Endothelial cell of umbilical vein (primary cell): ENCODE measurements around the gene SLC38A11. TPM values are rescaled to one million over a fixed set of nuclear protein-coding genes. Genes with fewer than 3 reads are reported as not detected.

ENCODE experiments used
- BruUV-seq: library from RNA; stranded (reverse); fragments of 400-500 nt; replicated peaks from 2 replicates; lab custom pipeline; 2021; lab: Mats Ljungman, UMichigan
- CTCF ChIA-PET: fragments of 300-600, 350-600 bp; sonication (Branson Sonifier 250); formaldehyde crosslinking; loops from one replicate; lab custom pipeline; 2021; ENCODE audit warnings: antibody characterized with exemption, inconsistent platforms; lab: Charles Lee
- POLR2A ChIA-PET: fragments of 300-600, 350-600 bp; sonication (Branson Sonifier 250); formaldehyde crosslinking; loops from one replicate; lab custom pipeline; 2021; ENCODE audit warnings: antibody characterized with exemption, inconsistent platforms; lab: Charles Lee
- DNase-seq: peaks from one replicate; pipeline ENCODE4 v3.0.0-alpha.2; 2011; ENCODE audit warnings: low read depth, low spot score
- FAIRE-seq: peaks from 2 replicates; lab custom pipeline; 2011; peaks lifted over from hg19 to GRCh38; lab: Jason Lieb, UNC
- H2AFZ ChIP-seq: 2 replicates; pipeline ENCODE4 v1.6.0; 2012; ENCODE audit warnings: low read depth, low read length, control low read depth, inconsistent platforms
- H3K27ac ChIP-seq: 2 replicates; pipeline ENCODE4 v1.5.1; 2011; ENCODE audit warnings: low read depth, mild to moderate bottlenecking, control low read depth, low read length, moderate library complexity; ENCODE audit not compliant: insufficient read depth
- H3K27me3 ChIP-seq, 2 experiments: 2 replicates each; pipeline versions ENCODE4 v1.6.0 to v1.6.1; 2011; ENCODE audit warnings: low read length in 2 of 2, mixed read lengths in 1 of 2; ENCODE audit not compliant: control insufficient read depth in 2 of 2, insufficient read depth in 2 of 2
- H3K36me3 ChIP-seq, 2 experiments: 2 replicates in 1 of 2; 3 replicates in 1 of 2; pipeline ENCODE4 v1.5.1; 2011; ENCODE audit warnings: low read length in 2 of 2, mild to moderate bottlenecking in 1 of 2, moderate library complexity in 1 of 2; ENCODE audit not compliant: control insufficient read depth in 2 of 2, insufficient read depth in 2 of 2; ENCODE audit errors: extremely low read depth in 1 of 2
- H3K4me1 ChIP-seq: 3 replicates; pipeline ENCODE4 v1.5.1; 2011; ENCODE audit warnings: mild to moderate bottlenecking, low read length; ENCODE audit not compliant: control insufficient read depth, insufficient read depth; ENCODE audit errors: extremely low read depth
- H3K4me2 ChIP-seq: 2 replicates; pipeline ENCODE4 v1.6.1; 2011; ENCODE audit warnings: low read length, control low read depth, mixed read lengths; ENCODE audit not compliant: insufficient read depth
- H3K4me3 ChIP-seq, 3 experiments: fragments of 200-600 bp in 1 of 3; sonication (generic), shearing (Covaris generic) in 1 of 3; replicated peaks in 1 of 3; 2 replicates each; pipeline ENCODE4 v1.5.1; 2011 to 2016; ENCODE audit warnings: control low read depth in 3 of 3, low read length in 3 of 3, mild to moderate bottlenecking in 2 of 3, inconsistent platforms in 1 of 3, low read depth in 1 of 3, moderate library complexity in 1 of 3; ENCODE audit not compliant: insufficient read depth in 1 of 3
- H3K79me2 ChIP-seq: 2 replicates; pipeline ENCODE4 v1.6.0; 2012; ENCODE audit warnings: low read length, inconsistent platforms; ENCODE audit not compliant: control insufficient read depth, insufficient read depth
- H3K9ac ChIP-seq: replicated peaks from 2 replicates; pipeline ENCODE3; 2011; ENCODE audit warnings: low read length, control low read depth; ENCODE audit not compliant: insufficient read depth; ENCODE audit errors: extremely low read depth
- H3K9me1 ChIP-seq: replicated peaks from 3 replicates; pipeline ENCODE4 v1.6.0; 2011; ENCODE audit warnings: mild to moderate bottlenecking, low read length; ENCODE audit not compliant: control insufficient read depth, insufficient read depth; ENCODE audit errors: extremely low read depth
- H3K9me3 ChIP-seq: replicated peaks from 2 replicates; pipeline ENCODE4 v1.5.1; 2012; ENCODE audit warnings: low read length, inconsistent platforms; ENCODE audit not compliant: control insufficient read depth, insufficient read depth
- H4K20me1 ChIP-seq: replicated peaks from 2 replicates; pipeline ENCODE3; 2011; ENCODE audit warnings: mild to moderate bottlenecking, low read length; ENCODE audit not compliant: control insufficient read depth, insufficient read depth; ENCODE audit errors: extremely low read depth
- CTCF ChIP-seq, 2 donors: IDR thresholded peaks; 1 replicate in 1 of 2; 2 replicates in 1 of 2; pipeline ENCODE4 v1.5.1; 2011; ENCODE audit warnings: low read length in 2 of 2, mild to moderate bottlenecking in 2 of 2, moderate library complexity in 2 of 2, control low read depth in 1 of 2, inconsistent platforms in 1 of 2, low read depth in 1 of 2; ENCODE audit not compliant: insufficient read depth in 1 of 2; ENCODE audit errors: extremely low read depth in 1 of 2
- EZH2 ChIP-seq: IDR thresholded peaks from 2 replicates; pipeline ENCODE4 v1.6.1; 2012; ENCODE audit warnings: borderline replicate concordance, low read depth, mild to moderate bottlenecking, moderate library complexity, low read length, inconsistent platforms; ENCODE audit not compliant: severe bottlenecking
- FOS ChIP-seq: IDR thresholded peaks from 2 replicates; pipeline ENCODE4 v1.6.1; 2011; ENCODE audit warnings: mild to moderate bottlenecking, low read length, moderate library complexity, borderline replicate concordance; ENCODE audit not compliant: insufficient read depth
- GATA2 ChIP-seq: IDR thresholded peaks from 2 replicates; pipeline ENCODE4 v1.7.0; 2011; ENCODE audit warnings: low read depth, mild to moderate bottlenecking, moderate library complexity, mixed read lengths, low read length; ENCODE audit not compliant: insufficient read length, insufficient read depth
- JUN ChIP-seq: IDR thresholded peaks from 2 replicates; pipeline ENCODE4 v1.6.1; 2011; ENCODE audit warnings: borderline replicate concordance, low read depth; ENCODE audit not compliant: insufficient read length, insufficient read depth
- MAX ChIP-seq: IDR thresholded peaks from 2 replicates; pipeline ENCODE4 v1.6.1; 2011; ENCODE audit not compliant: insufficient read depth, insufficient read length
- MYC ChIP-seq: IDR thresholded peaks from one replicate; pipeline ENCODE4 v1.6.1; 2011; ENCODE audit warnings: mild to moderate bottlenecking, low read depth, low read length
- POLR2A ChIP-seq: IDR thresholded peaks from 2 replicates; pipeline ENCODE4 v1.6.1; 2012; ENCODE audit warnings: low read depth, mild to moderate bottlenecking, control low read depth, low read length
- POLR2AphosphoS5 ChIP-seq: IDR thresholded peaks from 2 replicates; pipeline ENCODE4 v1.6.1; 2012; ENCODE audit warnings: low read depth, mild to moderate bottlenecking, control low read depth, low read length, moderate library complexity; ENCODE audit not compliant: insufficient read depth
- dilution Hi-C: fragments of 300-500 bp; cut with MboI; formaldehyde crosslinking; loops from one replicate; pipeline ENCODE4 v1.15.0; 2019; ENCODE audit warnings: low sequenced_read_pairs; ENCODE audit not compliant: extremely low pct_ligation_motif_present
- intact Hi-C: fragments of 100-400 bp; cut with micrococcal nuclease; formaldehyde crosslinking; loops from one replicate; pipeline ENCODE4 v1.10.0; 2022
- polyA plus RNA-seq, 4 experiments: library from polyadenylated mRNA; depleted of rRNA in 3 of 4; stranded (reverse) in 3 of 4; unstranded in 1 of 4; fragments of >200 nt; gene quantifications; 2 replicates each; pipeline versions ENCODE4 v1.2.1 to v1.2.3, GENCODE V29; 2011 to 2012; ENCODE audit warnings: missing spikeins in 1 of 4
- total RNA-seq: library from RNA; stranded (reverse); gene quantifications from 2 replicates; pipeline ENCODE4 v1.2.3, GENCODE V29; 2021

The SLC38A11 gene
- total and polyA plus RNA-seq, 2 donors (not counting 3 experiments of a cell fraction or from before 2014, with no cell fraction given), result not detected

- no peaks in the 10 kb centered on the region for H3K36me3 ChIP-seq
- no peaks in the 10 kb centered on the region for H3K27me3 ChIP-seq
- no peaks in the 10 kb centered on the region for H3K9me3 ChIP-seq
- TF ChIP-seq MYC, result no peak
- no peak for TF ChIP-seq EZH2
- no peak for TF ChIP-seq MAX
- TF ChIP-seq JUN, result no peak
- no peak for TF ChIP-seq POLR2A
- TF ChIP-seq FOS, result no peak
- no peak for TF ChIP-seq GATA2
- no peak for TF ChIP-seq POLR2AphosphoS5
- TF ChIP-seq CTCF (IDR thresholded peaks at IDR 0.05; ENCODE audit: extremely low read depth in 1 of 2, insufficient read depth in 1 of 2, low read depth in 1 of 2, low read length in 2 of 2), result no peak
- ChIA-PET POLR2A (no interaction called here), CTCF (interaction anchor here (1.5 kb wide), 1 partner anchor 9 kb away, joined by 6 read pairs; no protein-coding TSS in a partner anchor)
- dilution Hi-C loops (no loop called here), intact Hi-C loops (no loop called here)
- FAIRE-seq (no peak), DNase-seq (no peak)
- H3K9ac ChIP-seq, result no peak overlapping the region
- no peak overlapping the region for H3K27ac ChIP-seq
- H3K4me2 ChIP-seq, result no peak overlapping the region
- no peaks in the 10 kb centered on the region for H3K9me1 ChIP-seq
- no peak overlapping the region for H2AFZ ChIP-seq
- BruUV-seq, result no TSS peak
- no peaks in the 10 kb centered on the region for H3K79me2 ChIP-seq
- H4K20me1 ChIP-seq, result no peaks in the 10 kb centered on the region
- H3K4me1 ChIP-seq, result peaks cover 16% of the 10 kb centered on the region
- no peak overlapping the region for H3K4me3 ChIP-seq
Observed at GRCh38 chr2:164984428-164984827, 29.1 kb upstream of the SLC38A11 start.
